H9 (cell line): ENCODE measurements around the gene TIAM1. TPM values are rescaled to one million over a fixed set of nuclear protein-coding genes. Genes with fewer than 3 reads are reported as not detected.
A peak's percentile ranks its signal among the peaks of the same experiment; 100 is the strongest.

ENCODE experiments used
- DNase-seq: peaks from one replicate; pipeline ENCODE4 v3.0.0-alpha.2; 2017
- H2AFZ ChIP-seq: one replicate; pipeline ENCODE4 v1.6.1; 2013; ENCODE audit warnings: mild to moderate bottlenecking, low read length, control low read depth, moderate library complexity
- H2AK5ac ChIP-seq: 2 replicates; pipeline ENCODE4 v1.6.1; 2013; ENCODE audit warnings: low read length, control low read depth, mixed read lengths; ENCODE audit not compliant: insufficient read length
- H2BK120ac ChIP-seq: one replicate; pipeline ENCODE4 v1.6.1; 2013; ENCODE audit warnings: low read depth, mild to moderate bottlenecking, low read length, control low read depth, inconsistent platforms; ENCODE audit not compliant: poor library complexity, severe bottlenecking
- H2BK12ac ChIP-seq: 2 replicates; pipeline ENCODE4 v1.6.1; 2013; ENCODE audit warnings: low read length, control low read depth, mixed read lengths, low read depth; ENCODE audit not compliant: insufficient read length
- H2BK15ac ChIP-seq: 2 replicates; pipeline ENCODE4 v1.6.1; 2013; ENCODE audit warnings: low read depth, low read length, control low read depth
- H2BK20ac ChIP-seq: one replicate; pipeline ENCODE4 v1.6.1; 2013; ENCODE audit warnings: low read depth, mild to moderate bottlenecking, low read length, control low read depth, inconsistent platforms; ENCODE audit not compliant: poor library complexity, severe bottlenecking
- H2BK5ac ChIP-seq: 2 replicates; pipeline ENCODE4 v1.6.1; 2013; ENCODE audit warnings: low read length, control low read depth, mixed read lengths; ENCODE audit not compliant: insufficient read length
- H3K14ac ChIP-seq: 2 replicates; pipeline ENCODE4 v1.6.1; 2013; ENCODE audit warnings: low read length, control low read depth; ENCODE audit not compliant: insufficient read depth
- H3K18ac ChIP-seq: 2 replicates; pipeline ENCODE4 v1.6.1; 2013; ENCODE audit warnings: low read depth, mild to moderate bottlenecking, mixed read lengths, low read length, control low read depth; ENCODE audit not compliant: insufficient read length
- H3K23ac ChIP-seq: 2 replicates; pipeline ENCODE4 v1.6.1; 2013; ENCODE audit warnings: low read length, control low read depth, mixed read lengths, low read depth; ENCODE audit not compliant: insufficient read length
- H3K23me2 ChIP-seq: 2 replicates; pipeline ENCODE4 v1.6.1; 2013; ENCODE audit warnings: low read depth, mild to moderate bottlenecking, mixed read lengths, low read length, control low read depth; ENCODE audit not compliant: insufficient read length, poor library complexity, severe bottlenecking
- H3K27ac ChIP-seq: 2 replicates; pipeline ENCODE4 v1.5.1; 2013; ENCODE audit warnings: low read length, control low read depth, mixed read lengths, low read depth; ENCODE audit not compliant: insufficient read length
- H3K27me3 ChIP-seq: 2 replicates; pipeline ENCODE4 v1.6.1; 2013; ENCODE audit warnings: low read length, control low read depth, inconsistent platforms; ENCODE audit not compliant: insufficient read depth
- H3K4ac ChIP-seq: 2 replicates; pipeline ENCODE4 v1.6.1; 2013; ENCODE audit warnings: low read depth, mild to moderate bottlenecking, control low read depth, inconsistent platforms, low read length, moderate library complexity
- H3K4me1 ChIP-seq: 2 replicates; pipeline ENCODE4 v1.6.1; 2013; ENCODE audit warnings: low read length, control low read depth, inconsistent platforms; ENCODE audit not compliant: insufficient read depth
- H3K4me2 ChIP-seq: 2 replicates; pipeline ENCODE4 v1.6.1; 2013; ENCODE audit warnings: low read length, control low read depth, mixed read lengths; ENCODE audit not compliant: insufficient read length, insufficient read depth
- H3K56ac ChIP-seq: 2 replicates; pipeline ENCODE4 v1.6.1; 2013; ENCODE audit warnings: low read depth, mild to moderate bottlenecking, mixed read lengths, low read length, control low read depth; ENCODE audit not compliant: insufficient read length
- H3K79me1 ChIP-seq: 2 replicates; pipeline ENCODE4 v1.6.1; 2013; ENCODE audit warnings: low read depth, mild to moderate bottlenecking, moderate library complexity, low read length, control low read depth, inconsistent platforms; ENCODE audit not compliant: insufficient read depth, poor library complexity, severe bottlenecking
- H3K79me2 ChIP-seq: 2 replicates; pipeline ENCODE4 v1.6.1; 2013; ENCODE audit warnings: low read length, control low read depth, inconsistent platforms; ENCODE audit not compliant: insufficient read depth
- H3K9ac ChIP-seq: 2 replicates; pipeline ENCODE4 v1.6.1; 2013; ENCODE audit warnings: low read length, control low read depth, mixed read lengths; ENCODE audit not compliant: insufficient read length; ENCODE audit errors: extremely low read depth
- H3K9me3 ChIP-seq: one replicate; pipeline ENCODE4 v1.6.1; 2013; ENCODE audit warnings: low read depth, low read length, inconsistent platforms; ENCODE audit not compliant: control insufficient read depth
- H3T11ph ChIP-seq: one replicate; pipeline ENCODE4 v1.6.1; 2013; ENCODE audit warnings: mild to moderate bottlenecking, low read length, control low read depth, inconsistent platforms
- H4K20me1 ChIP-seq: one replicate; pipeline ENCODE4 v1.6.1; 2013; ENCODE audit not compliant: control insufficient read depth, insufficient read length, insufficient read depth
- H4K5ac ChIP-seq: 2 replicates; pipeline ENCODE4 v1.6.1; 2013; ENCODE audit warnings: low read depth, mild to moderate bottlenecking, mixed read lengths, low read length, control low read depth; ENCODE audit not compliant: insufficient read length
- H4K8ac ChIP-seq: replicated peaks from 2 replicates; pipeline ENCODE4 v1.6.1; 2013; ENCODE audit warnings: low read length, control low read depth, mixed read lengths, low read depth; ENCODE audit not compliant: insufficient read length
- H4K91ac ChIP-seq: 2 replicates; pipeline ENCODE4 v1.6.1; 2013; ENCODE audit warnings: low read depth, mild to moderate bottlenecking, moderate library complexity, mixed read lengths, low read length, control low read depth; ENCODE audit not compliant: insufficient read length
- H3K27ac Mint-ChIP-seq, 3 experiments: 2 replicates in 2 of 3; 3 replicates in 1 of 3; pipeline ENCODE4 v1.8.0; 2020 to 2021; ENCODE audit warnings: mixed read lengths in 3 of 3, mild to moderate bottlenecking in 1 of 3, moderate library complexity in 1 of 3
- H3K27me3 Mint-ChIP-seq: 2 replicates; pipeline ENCODE4 v1.8.0; 2021; ENCODE audit warnings: low read depth, mild to moderate bottlenecking, moderate library complexity, mixed read lengths
- H3K36me3 Mint-ChIP-seq, 3 experiments: 2 replicates in 2 of 3; 3 replicates in 1 of 3; pipeline ENCODE4 v1.8.0; 2020 to 2021; ENCODE audit warnings: low read depth in 3 of 3, mixed read lengths in 3 of 3; ENCODE audit not compliant: insufficient read depth in 1 of 3
- H3K4me1 Mint-ChIP-seq, 2 experiments: 2 replicates each; pipeline ENCODE4 v1.8.0; 2020; ENCODE audit warnings: mixed read lengths in 2 of 2
- H3K4me3 Mint-ChIP-seq, 2 experiments: 2 replicates in 1 of 2; 3 replicates in 1 of 2; pipeline ENCODE4 v1.8.0; 2020 to 2021; ENCODE audit warnings: mild to moderate bottlenecking in 2 of 2, mixed read lengths in 2 of 2, moderate library complexity in 1 of 2
- H3K9me3 Mint-ChIP-seq, 2 experiments: 2 replicates in 1 of 2; 3 replicates in 1 of 2; pipeline ENCODE4 v1.8.0; 2020; ENCODE audit warnings: mild to moderate bottlenecking in 2 of 2, mixed read lengths in 2 of 2, moderate library complexity in 1 of 2
- whole genome bisulfite sequencing: extraction: QIAGEN DNeasy Blood & Tissue Kit; methylation state at CpG from one replicate; pipeline ENCODE4 v1.1.7; 2013; ENCODE audit warnings: missing lambda C conversion rate, low lambda C conversion rate, mixed read lengths; ENCODE audit not compliant: insufficient read length; ENCODE audit errors: extremely low coverage; 5-methylcytosine and 5-hydroxymethylcytosine counted together
- total RNA-seq: library from RNA; stranded (reverse); gene quantifications from 2 replicates; pipeline ENCODE4 v1.2.1, GENCODE V29; 2021
- TF ChIP-seq, protein P1 (sequence below): fragments of 200-600 bp; sonication (generic); conservative IDR thresholded peaks from 3 replicates; pipeline ENCODE4 v1.8.0; 2021; ENCODE audit warnings: antibody characterized with exemption, mild to moderate bottlenecking

Gene TIAM1
- total RNA-seq, 1 experiment from 2014 or later: 23.1 TPM

GRCh38 chr21:31143036-31143435 is 201.0 kb downstream of the TIAM1 start:
- Mint-ChIP-seq H3K9me3 (peaks cover 1 to 2% of the 10 kb centered on the region in 2 experiments; a peak in 2 of 5 replicates), H3K4me3 (no peak overlapping the region), H3K4me1 (peaks cover 24% of the 10 kb centered on the region in 2 experiments), H3K36me3 (peaks cover 2 to 11% (median 9%) of the 10 kb centered on the region in 3 experiments), H3K27me3 (no peaks in the 10 kb centered on the region), H3K27ac (peak overlapping the region in 2 of 3 experiments; percentile 68 to 91; a peak in 1 of 7 replicates)
- Histone ChIP-seq H2AK5ac (no peak overlapping the region), H3K27ac (no peak overlapping the region), H2BK120ac (no peak overlapping the region), H2AFZ (no peak overlapping the region), H3K23ac (no peak overlapping the region), H3K9me3 (no peaks in the 10 kb centered on the region), H3T11ph (no peak overlapping the region), H2BK20ac (no peak overlapping the region), H3K79me2 (no peaks in the 10 kb centered on the region), H3K27me3 (no peaks in the 10 kb centered on the region), H3K4me2 (no peak overlapping the region), H2BK5ac (no peak overlapping the region), H4K8ac (no peak overlapping the region), H4K5ac (no peak overlapping the region), H3K4me1 (peaks cover 2% of the 10 kb centered on the region), H3K79me1 (no peaks in the 10 kb centered on the region), H2BK12ac (no peak overlapping the region), H4K20me1 (no peaks in the 10 kb centered on the region), H2BK15ac (no peak overlapping the region), H4K91ac (no peak overlapping the region), H3K4ac (no peak overlapping the region), H3K9ac (no peak overlapping the region), H3K18ac (peak overlapping the region; percentile 1), H3K56ac (no peak overlapping the region), H3K23me2 (no peaks in the 10 kb centered on the region), H3K14ac (0 out of 2 replicates have a peak overlapping the region, but pooled peaks have one; percentile 64)
- no CpG with 5 or more reads among the region's 6 CpGs for WGBS
- TF ChIP-seq, protein P1, sequence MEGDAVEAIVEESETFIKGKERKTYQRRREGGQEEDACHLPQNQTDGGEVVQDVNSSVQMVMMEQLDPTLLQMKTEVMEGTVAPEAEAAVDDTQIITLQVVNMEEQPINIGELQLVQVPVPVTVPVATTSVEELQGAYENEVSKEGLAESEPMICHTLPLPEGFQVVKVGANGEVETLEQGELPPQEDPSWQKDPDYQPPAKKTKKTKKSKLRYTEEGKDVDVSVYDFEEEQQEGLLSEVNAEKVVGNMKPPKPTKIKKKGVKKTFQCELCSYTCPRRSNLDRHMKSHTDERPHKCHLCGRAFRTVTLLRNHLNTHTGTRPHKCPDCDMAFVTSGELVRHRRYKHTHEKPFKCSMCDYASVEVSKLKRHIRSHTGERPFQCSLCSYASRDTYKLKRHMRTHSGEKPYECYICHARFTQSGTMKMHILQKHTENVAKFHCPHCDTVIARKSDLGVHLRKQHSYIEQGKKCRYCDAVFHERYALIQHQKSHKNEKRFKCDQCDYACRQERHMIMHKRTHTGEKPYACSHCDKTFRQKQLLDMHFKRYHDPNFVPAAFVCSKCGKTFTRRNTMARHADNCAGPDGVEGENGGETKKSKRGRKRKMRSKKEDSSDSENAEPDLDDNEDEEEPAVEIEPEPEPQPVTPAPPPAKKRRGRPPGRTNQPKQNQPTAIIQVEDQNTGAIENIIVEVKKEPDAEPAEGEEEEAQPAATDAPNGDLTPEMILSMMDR: no peak
- DNase-seq: no peak
